DOHH2 (cell line): ENCODE data around the gene KCTD10.

ENCODE experiments used
- CTCF ChIP-seq: fragments of 200-600 bp; sonication (generic); IDR thresholded peaks from one replicate; pipeline ENCODE4 v1.5.1; 2014; ENCODE audit warnings: antibody characterized with exemption, mild to moderate bottlenecking, low read depth, low read length; ENCODE audit not compliant: poor library complexity, severe bottlenecking
- EZH2phosphoT487 ChIP-seq: fragments of 200-600 bp; sonication (generic); IDR thresholded peaks from 2 replicates; pipeline ENCODE4 v1.6.1; 2017; ENCODE audit warnings: borderline replicate concordance, mild to moderate bottlenecking, antibody characterized with exemption, low read length, moderate library complexity, mixed read lengths

GRCh38 chr12:109432842-109433304 is 44.2 kb downstream of the KCTD10 start:
- TF ChIP-seq CTCF (peak; percentile 97), EZH2phosphoT487 (no peak)
